ENCODE data around the gene CHTF8. TPM values are rescaled to one million over a fixed set of nuclear protein-coding genes. Genes with fewer than 3 reads are reported as not detected.

CHTF8 gene
- total and polyA plus RNA-seq, 10 of the 15 experiments (the other 5 are each of a cell fraction or from before 2014, with no cell fraction given) = 18.5 to 159 (median 102) TPM

DNA sequence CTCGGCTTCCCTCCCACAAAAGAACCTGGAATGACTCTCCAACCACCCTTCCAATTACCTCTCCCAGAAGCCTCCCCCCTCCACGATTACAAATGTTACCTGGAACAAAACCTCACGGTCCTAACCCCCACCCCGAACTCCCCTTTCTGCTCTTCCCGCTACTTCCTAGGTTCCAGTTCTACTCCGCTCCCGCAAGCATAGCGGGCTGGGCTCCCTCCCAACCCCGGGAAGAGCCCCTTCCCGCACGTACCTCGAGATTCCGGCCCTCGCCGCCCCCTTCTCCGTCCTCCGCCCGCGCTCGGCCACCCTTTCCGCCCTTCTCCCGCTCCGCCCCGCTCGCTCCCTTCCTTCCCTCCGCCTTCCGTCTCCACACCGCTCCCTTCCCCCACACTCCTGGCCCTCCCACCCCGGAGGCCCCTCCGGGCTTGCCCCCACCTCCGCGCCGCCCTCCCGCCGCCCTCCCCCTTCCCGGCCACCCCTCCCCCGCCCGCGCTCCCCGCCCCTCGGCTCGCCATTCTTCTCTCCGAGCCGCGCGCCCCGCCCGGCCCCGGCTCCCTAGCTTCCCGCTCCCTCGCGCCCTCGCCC, 457 bp downstream of the CHTF8 start:
- intact Hi-C loops (cut with micrococcal nuclease; ENCODE audit: unreplicated experiment) (no loop called here), in situ Hi-C loops (cut with MboI) (no loop called here)
- Histone ChIP-seq H3K4me3 (peak overlapping the region; percentile 95), H3K36me3 (ENCODE audit: control insufficient read depth in 2 of 2, insufficient read depth in 2 of 2, low read length in 1 of 2) (no peaks in the 10 kb centered on the region; a peak in 1 of 4 replicates), H3K79me2 (ENCODE audit: control insufficient read depth, insufficient read depth, low read length) (peaks cover 78% of the 10 kb centered on the region), H3K27me3 (replicated peaks in 1 of 2; ENCODE audit: control insufficient read depth in 2 of 2, insufficient read depth in 2 of 2, low read length in 1 of 2) (no peaks in the 10 kb centered on the region), H3K27ac (ENCODE audit: control insufficient read depth, insufficient read depth) (peak overlapping the region; percentile 96), H3K9ac (ENCODE audit: control insufficient read depth, insufficient read depth, low read length) (peak overlapping the region; percentile 87), H2AFZ (ENCODE audit: control insufficient read depth, low read depth, low read length) (peak overlapping the region; percentile 45), H3K4me2 (ENCODE audit: control insufficient read depth, insufficient read depth) (0 out of 2 replicates have a peak overlapping the region, but pooled peaks have one; percentile 35), H3K9me3 (replicated peaks; ENCODE audit: control insufficient read depth, insufficient read depth, low read length) (no peaks in the 10 kb centered on the region), H3K4me1 (ENCODE audit: control insufficient read depth, insufficient read depth, low read length) (peaks cover 2% of the 10 kb centered on the region; the same call in 1 of the 2 replicates), H4K20me1 (ENCODE audit: control insufficient read depth, insufficient read depth) (no peaks in the 10 kb centered on the region)
- ATAC-seq = peak; percentile 61
- no peak for FAIRE-seq
- ChIA-PET SMC1A (ENCODE audit: uncharacterized antibody, unreplicated experiment) (interaction anchor here (0.6 kb wide), 1 partner anchor 305 kb away, joined by 4 read pairs; no protein-coding TSS in a partner anchor), POLR2A (interaction anchor here (0.9 to 1.7 kb wide), 3 partner anchors 18 to 206 kb away, joined by 3 to 5 read pairs (median 4); no protein-coding TSS in a partner anchor), CTCF (interaction anchor here (0.5 to 2.5 kb wide), 5 partner anchors 9 to 610 kb away, joined by 3 to 15 read pairs (median 4); no protein-coding TSS in a partner anchor), RAD21 (ENCODE audit: unreplicated experiment) (interaction anchor here (0.6 to 1.5 kb wide), 2 partner anchors 18 to 180 kb away, joined by 4 read pairs; partner anchors contain the start of gene VPS4A)
- no TSS peak for BruUV-seq (replicated peaks)
- under 1% methylated on average over 19 of the region's 53 CpGs for WGBS (ENCODE audit: insufficient coverage, insufficient replicate concordance, low lambda C conversion rate, missing lambda C conversion rate)
- peak; percentile 24 for DNase-seq (ENCODE audit: low read depth, low spot score)
- TF ChIP-seq IKZF1 (conservative IDR thresholded peaks at IDR 0.05) (peak; percentile 74), POLR2AphosphoS2 (IDR thresholded peaks at IDR 0.05; ENCODE audit: low read depth, low read length) (no peak), CHD1 (IDR thresholded peaks at IDR 0.05; ENCODE audit: low read depth, low read length) (0 out of 2 replicates have a peak, but pooled peaks have one; percentile 71), ZNF207 (IDR thresholded peaks at IDR 0.05; ENCODE audit: borderline replicate concordance) (0 out of 2 replicates have a peak, but pooled peaks have one; percentile 28), IKZF2 (IDR thresholded peaks at IDR 0.05) (peak; percentile 75 to 77), MTA2 (IDR thresholded peaks at IDR 0.05; ENCODE audit: low read depth) (0 out of 2 replicates have a peak, but pooled peaks have one; percentile 18), EED (IDR thresholded peaks at IDR 0.05; ENCODE audit: low read depth) (0 out of 2 replicates have a peak, but pooled peaks have one; percentile 12), POU2F2 (IDR thresholded peaks at IDR 0.05; ENCODE audit: borderline replicate concordance, low read depth, low read length) (peak; percentile 18; the same call in 1 of the 3 replicates), SMAD1 (IDR thresholded peaks at IDR 0.05; ENCODE audit: low read depth, partially characterized antibody) (peak; percentile 57), NBN (IDR thresholded peaks at IDR 0.05) (peak; percentile 84), MYB (IDR thresholded peaks at IDR 0.05; ENCODE audit: borderline replicate concordance, low read depth, low read length) (no peak), HDGF (IDR thresholded peaks at IDR 0.05) (peak; percentile 90), EGR1 (IDR thresholded peaks at IDR 0.05; ENCODE audit: borderline replicate concordance in 1 of 2, low read depth in 2 of 2, low read length in 2 of 2) (peak in 1 of 2 experiments; percentile 54; a peak in 1 of 3 replicates), NRF1 (conservative IDR thresholded peaks at IDR 0.05; ENCODE audit: low read depth, low read length) (no peak)
- TF ChIP-seq, protein P1, sequence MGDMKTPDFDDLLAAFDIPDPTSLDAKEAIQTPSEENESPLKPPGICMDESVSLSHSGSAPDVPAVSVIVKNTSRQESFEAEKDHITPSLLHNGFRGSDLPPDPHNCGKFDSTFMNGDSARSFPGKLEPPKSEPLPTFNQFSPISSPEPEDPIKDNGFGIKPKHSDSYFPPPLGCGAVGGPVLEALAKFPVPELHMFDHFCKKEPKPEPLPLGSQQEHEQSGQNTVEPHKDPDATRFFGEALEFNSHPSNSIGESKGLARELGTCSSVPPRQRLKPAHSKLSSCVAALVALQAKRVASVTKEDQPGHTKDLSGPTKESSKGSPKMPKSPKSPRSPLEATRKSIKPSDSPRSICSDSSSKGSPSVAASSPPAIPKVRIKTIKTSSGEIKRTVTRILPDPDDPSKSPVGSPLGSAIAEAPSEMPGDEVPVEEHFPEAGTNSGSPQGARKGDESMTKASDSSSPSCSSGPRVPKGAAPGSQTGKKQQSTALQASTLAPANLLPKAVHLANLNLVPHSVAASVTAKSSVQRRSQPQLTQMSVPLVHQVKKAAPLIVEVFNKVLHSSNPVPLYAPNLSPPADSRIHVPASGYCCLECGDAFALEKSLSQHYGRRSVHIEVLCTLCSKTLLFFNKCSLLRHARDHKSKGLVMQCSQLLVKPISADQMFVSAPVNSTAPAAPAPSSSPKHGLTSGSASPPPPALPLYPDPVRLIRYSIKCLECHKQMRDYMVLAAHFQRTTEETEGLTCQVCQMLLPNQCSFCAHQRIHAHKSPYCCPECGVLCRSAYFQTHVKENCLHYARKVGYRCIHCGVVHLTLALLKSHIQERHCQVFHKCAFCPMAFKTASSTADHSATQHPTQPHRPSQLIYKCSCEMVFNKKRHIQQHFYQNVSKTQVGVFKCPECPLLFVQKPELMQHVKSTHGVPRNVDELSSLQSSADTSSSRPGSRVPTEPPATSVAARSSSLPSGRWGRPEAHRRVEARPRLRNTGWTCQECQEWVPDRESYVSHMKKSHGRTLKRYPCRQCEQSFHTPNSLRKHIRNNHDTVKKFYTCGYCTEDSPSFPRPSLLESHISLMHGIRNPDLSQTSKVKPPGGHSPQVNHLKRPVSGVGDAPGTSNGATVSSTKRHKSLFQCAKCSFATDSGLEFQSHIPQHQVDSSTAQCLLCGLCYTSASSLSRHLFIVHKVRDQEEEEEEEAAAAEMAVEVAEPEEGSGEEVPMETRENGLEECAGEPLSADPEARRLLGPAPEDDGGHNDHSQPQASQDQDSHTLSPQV (IDR thresholded peaks at IDR 0.05) = no peak
- TF ChIP-seq, protein P2, sequence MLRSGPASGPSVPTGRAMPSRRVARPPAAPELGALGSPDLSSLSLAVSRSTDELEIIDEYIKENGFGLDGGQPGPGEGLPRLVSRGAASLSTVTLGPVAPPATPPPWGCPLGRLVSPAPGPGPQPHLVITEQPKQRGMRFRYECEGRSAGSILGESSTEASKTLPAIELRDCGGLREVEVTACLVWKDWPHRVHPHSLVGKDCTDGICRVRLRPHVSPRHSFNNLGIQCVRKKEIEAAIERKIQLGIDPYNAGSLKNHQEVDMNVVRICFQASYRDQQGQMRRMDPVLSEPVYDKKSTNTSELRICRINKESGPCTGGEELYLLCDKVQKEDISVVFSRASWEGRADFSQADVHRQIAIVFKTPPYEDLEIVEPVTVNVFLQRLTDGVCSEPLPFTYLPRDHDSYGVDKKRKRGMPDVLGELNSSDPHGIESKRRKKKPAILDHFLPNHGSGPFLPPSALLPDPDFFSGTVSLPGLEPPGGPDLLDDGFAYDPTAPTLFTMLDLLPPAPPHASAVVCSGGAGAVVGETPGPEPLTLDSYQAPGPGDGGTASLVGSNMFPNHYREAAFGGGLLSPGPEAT (IDR thresholded peaks at IDR 0.05; ENCODE audit: low read depth) = peak; percentile 55
- TF ChIP-seq, protein P3, sequence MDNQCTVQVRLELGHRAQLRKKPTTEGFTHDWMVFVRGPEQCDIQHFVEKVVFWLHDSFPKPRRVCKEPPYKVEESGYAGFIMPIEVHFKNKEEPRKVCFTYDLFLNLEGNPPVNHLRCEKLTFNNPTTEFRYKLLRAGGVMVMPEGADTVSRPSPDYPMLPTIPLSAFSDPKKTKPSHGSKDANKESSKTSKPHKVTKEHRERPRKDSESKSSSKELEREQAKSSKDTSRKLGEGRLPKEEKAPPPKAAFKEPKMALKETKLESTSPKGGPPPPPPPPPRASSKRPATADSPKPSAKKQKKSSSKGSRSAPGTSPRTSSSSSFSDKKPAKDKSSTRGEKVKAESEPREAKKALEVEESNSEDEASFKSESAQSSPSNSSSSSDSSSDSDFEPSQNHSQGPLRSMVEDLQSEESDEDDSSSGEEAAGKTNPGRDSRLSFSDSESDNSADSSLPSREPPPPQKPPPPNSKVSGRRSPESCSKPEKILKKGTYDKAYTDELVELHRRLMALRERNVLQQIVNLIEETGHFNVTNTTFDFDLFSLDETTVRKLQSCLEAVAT (IDR thresholded peaks at IDR 0.05) = peak; percentile 74; the same call in 1 of the 2 replicates

Measured in GM12878 (cell line).